Mesothelial cell of epicardium (in vitro differentiated cells): ENCODE measurements around the gene OBP2A. TPM values are rescaled to one million over a fixed set of nuclear protein-coding genes. Genes with fewer than 3 reads are reported as not detected.

ENCODE experiments used
- DNase-seq, 2 experiments: peaks; one replicate each; pipeline ENCODE4 v3.0.0; 2021; ENCODE audit warnings: low spot score in 2 of 2; ENCODE audit not compliant: unreplicated experiment in 2 of 2
- H3K27ac Mint-ChIP-seq: 2 replicates; pipeline ENCODE4 v1.8.0; 2021; ENCODE audit warnings: mixed read lengths
- H3K27me3 Mint-ChIP-seq: 2 replicates; pipeline ENCODE4 v1.8.0; 2021; ENCODE audit warnings: low read depth, mixed read lengths
- H3K36me3 Mint-ChIP-seq: 2 replicates; pipeline ENCODE4 v1.8.0; 2021; ENCODE audit warnings: mixed read lengths
- H3K4me1 Mint-ChIP-seq: 2 replicates; pipeline ENCODE4 v1.8.0; 2021; ENCODE audit warnings: mixed read lengths
- H3K4me3 Mint-ChIP-seq: 2 replicates; pipeline ENCODE4 v1.8.0; 2021; ENCODE audit warnings: mild to moderate bottlenecking, moderate library complexity, mixed read lengths
- H3K9me3 Mint-ChIP-seq: 2 replicates; pipeline ENCODE4 v1.8.0; 2021; ENCODE audit warnings: mixed read lengths
- CTCF ChIP-seq: fragments of 200-600 bp; sonication (generic); IDR thresholded peaks from one replicate; pipeline ENCODE4 v1.5.0; 2021; ENCODE audit warnings: antibody characterized with exemption; ENCODE audit not compliant: unreplicated experiment
- total RNA-seq: library from RNA; stranded (reverse); gene quantifications from 3 replicates; pipeline ENCODE4 v1.2.1, GENCODE V29; 2021

The OBP2A gene
- total RNA-seq, 1 donor from 2014 or later, result not detected

- no peak for DNase-seq
- no peaks in the 10 kb centered on the region for H3K36me3 Mint-ChIP-seq
- H3K9me3 Mint-ChIP-seq, result peaks cover 20% of the 10 kb centered on the region
- H3K27ac Mint-ChIP-seq, result no peak overlapping the region
- H3K4me1 Mint-ChIP-seq, result no peaks in the 10 kb centered on the region
- H3K4me3 Mint-ChIP-seq, result no peak overlapping the region
- H3K27me3 Mint-ChIP-seq, result peaks cover 5% of the 10 kb centered on the region
- no peak for TF ChIP-seq CTCF
Observed at GRCh38 chr9:135567311-135567710, 21.4 kb downstream of the OBP2A start.

- peak in 1 of 2 experiments; percentile 13 for DNase-seq
- H3K9me3 Mint-ChIP-seq, result peaks cover 20% of the 10 kb centered on the region
- H3K4me1 Mint-ChIP-seq, result no peaks in the 10 kb centered on the region
- peaks cover 5% of the 10 kb centered on the region for H3K27me3 Mint-ChIP-seq
- H3K4me3 Mint-ChIP-seq, result no peak overlapping the region
- no peak overlapping the region for H3K27ac Mint-ChIP-seq
- H3K36me3 Mint-ChIP-seq, result no peaks in the 10 kb centered on the region
- TF ChIP-seq CTCF, result no peak
Observed at GRCh38 chr9:135568026-135568425, 22.1 kb downstream of the OBP2A start.

GRCh38 chr9:135570456-135570855, 24.5 kb downstream of the OBP2A start:
- H3K36me3 Mint-ChIP-seq, result no peaks in the 10 kb centered on the region
- H3K9me3 Mint-ChIP-seq, result peaks cover 20% of the 10 kb centered on the region
- H3K27me3 Mint-ChIP-seq, result peaks cover 5% of the 10 kb centered on the region
- no peak for DNase-seq
- H3K27ac Mint-ChIP-seq, result no peak overlapping the region
- H3K4me3 Mint-ChIP-seq, result no peak overlapping the region
- no peak for TF ChIP-seq CTCF
- no peaks in the 10 kb centered on the region for H3K4me1 Mint-ChIP-seq

- Mint-ChIP-seq H3K4me1 (no peaks in the 10 kb centered on the region), H3K4me3 (no peak overlapping the region), H3K9me3 (peaks cover 20% of the 10 kb centered on the region), H3K36me3 (no peaks in the 10 kb centered on the region), H3K27me3 (peaks cover 4% of the 10 kb centered on the region), H3K27ac (no peak overlapping the region)
- no peak for DNase-seq
- no peak for TF ChIP-seq CTCF
Observed at GRCh38 chr9:135572233-135572632, 26.3 kb downstream of the OBP2A start.

- DNase-seq, result no peak
- H3K36me3 Mint-ChIP-seq, result no peaks in the 10 kb centered on the region
- no peak overlapping the region for H3K4me3 Mint-ChIP-seq
- no peak overlapping the region for H3K27ac Mint-ChIP-seq
- no peaks in the 10 kb centered on the region for H3K4me1 Mint-ChIP-seq
- TF ChIP-seq CTCF, result no peak
- peaks cover 20% of the 10 kb centered on the region for H3K9me3 Mint-ChIP-seq
- peaks cover 4% of the 10 kb centered on the region for H3K27me3 Mint-ChIP-seq
Observed at GRCh38 chr9:135573124-135573523, 27.2 kb downstream of the OBP2A start.

- no peaks in the 10 kb centered on the region for H3K27me3 Mint-ChIP-seq
- peak; percentile 6 to 31 for DNase-seq
Observed at GRCh38 chr9:135574331-135574730, 28.4 kb downstream of the OBP2A start.

More at GRCh38 chr9:135574331-135574730, 28.4 kb downstream of the OBP2A start:
- peaks cover 15% of the 10 kb centered on the region for H3K9me3 Mint-ChIP-seq
- TF ChIP-seq CTCF, result no peak
- no peaks in the 10 kb centered on the region for H3K36me3 Mint-ChIP-seq
- no peak overlapping the region for H3K27ac Mint-ChIP-seq
- no peak overlapping the region for H3K4me3 Mint-ChIP-seq
- H3K4me1 Mint-ChIP-seq, result no peaks in the 10 kb centered on the region
